ENCODE measurements around the gene IRF8.

IRF8 gene

DNA sequence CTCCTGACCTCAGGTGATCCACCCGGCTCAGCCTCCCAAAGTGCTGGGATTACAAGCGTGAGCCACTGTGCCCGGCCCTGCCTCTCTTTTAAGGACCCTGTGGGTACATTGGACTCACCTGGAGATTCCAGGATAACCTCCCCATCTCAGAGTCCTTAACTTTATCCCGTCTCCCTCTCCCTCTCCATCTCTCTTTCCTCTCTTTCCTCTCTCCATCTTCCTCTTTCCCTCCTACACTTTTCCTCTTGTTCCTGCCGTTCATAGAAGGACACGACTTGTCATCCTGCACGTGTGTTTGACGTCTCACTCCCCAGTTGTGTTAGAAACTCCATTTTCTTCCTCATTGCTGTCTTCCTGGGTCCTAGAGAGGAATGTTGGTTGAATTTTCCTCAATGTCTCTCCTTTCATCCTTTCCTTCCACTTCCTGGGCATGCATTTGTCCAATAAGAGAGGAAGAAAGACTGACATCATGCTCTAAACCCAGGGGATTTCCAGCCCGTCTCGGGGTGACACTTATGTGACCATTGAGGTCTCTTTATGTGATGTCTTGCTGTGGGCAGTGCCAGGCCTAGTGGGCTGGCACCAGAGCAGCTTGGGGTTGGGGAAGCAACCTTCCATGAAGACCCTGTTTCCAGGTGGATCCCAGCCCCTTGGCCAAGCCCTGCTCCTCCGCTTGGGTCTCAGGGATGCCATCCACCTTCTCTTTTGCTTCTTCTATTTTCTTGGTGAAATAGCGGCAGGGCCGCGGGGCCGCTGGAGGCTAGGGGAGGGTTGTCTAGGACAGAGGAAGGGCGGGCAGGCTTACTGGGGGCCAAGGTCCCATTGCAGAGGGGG lies 39.8 kb upstream of the IRF8 start:
- H3K4me3 ChIP-seq (ENCODE audit: low read length) = no peak overlapping the region

DNA sequence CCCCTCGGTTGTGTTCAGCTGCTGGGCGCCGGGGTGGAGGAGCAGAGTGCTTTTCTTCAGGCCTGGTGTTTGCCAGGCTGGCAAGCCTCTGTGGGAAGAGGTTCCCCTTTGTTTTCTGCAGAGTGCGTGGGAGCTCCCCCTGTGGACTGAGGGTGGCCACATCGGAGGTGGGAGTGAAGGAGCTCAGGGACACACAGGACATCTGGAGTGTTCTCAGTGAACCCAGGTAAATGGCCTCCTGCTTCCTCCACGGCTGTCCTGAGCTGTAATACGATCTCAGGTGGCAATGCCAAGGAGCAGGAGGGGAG lies 39.2 kb upstream of the IRF8 start:
- Histone ChIP-seq H3K4me2 (ENCODE audit: low read length) (no peak overlapping the region), H3K27me3 (ENCODE audit: control insufficient read depth, insufficient read depth, low read length) (peaks cover 3% of the 10 kb centered on the region), H3K9ac (ENCODE audit: low read depth, low read length) (no peak overlapping the region), H3K36me3 (ENCODE audit: insufficient read depth, low read length) (no peaks in the 10 kb centered on the region), H3K9me3 (replicated peaks; ENCODE audit: low read length) (no peaks in the 10 kb centered on the region), H3K4me3 (ENCODE audit: low read length) (no peak overlapping the region), H3K4me1 (ENCODE audit: control insufficient read depth, insufficient read depth, low read length) (no peaks in the 10 kb centered on the region)

More for the DNA sequence above, 39.8 kb upstream of the IRF8 start:
- Histone ChIP-seq H3K4me1 (ENCODE audit: control insufficient read depth, insufficient read depth, low read length) (no peaks in the 10 kb centered on the region), H3K4me2 (ENCODE audit: low read length) (no peak overlapping the region), H3K9me3 (replicated peaks; ENCODE audit: low read length) (no peaks in the 10 kb centered on the region), H3K36me3 (ENCODE audit: insufficient read depth, low read length) (no peaks in the 10 kb centered on the region), H3K9ac (ENCODE audit: low read depth, low read length) (no peak overlapping the region), H3K27me3 (ENCODE audit: control insufficient read depth, insufficient read depth, low read length) (peaks cover 3% of the 10 kb centered on the region)

DNA sequence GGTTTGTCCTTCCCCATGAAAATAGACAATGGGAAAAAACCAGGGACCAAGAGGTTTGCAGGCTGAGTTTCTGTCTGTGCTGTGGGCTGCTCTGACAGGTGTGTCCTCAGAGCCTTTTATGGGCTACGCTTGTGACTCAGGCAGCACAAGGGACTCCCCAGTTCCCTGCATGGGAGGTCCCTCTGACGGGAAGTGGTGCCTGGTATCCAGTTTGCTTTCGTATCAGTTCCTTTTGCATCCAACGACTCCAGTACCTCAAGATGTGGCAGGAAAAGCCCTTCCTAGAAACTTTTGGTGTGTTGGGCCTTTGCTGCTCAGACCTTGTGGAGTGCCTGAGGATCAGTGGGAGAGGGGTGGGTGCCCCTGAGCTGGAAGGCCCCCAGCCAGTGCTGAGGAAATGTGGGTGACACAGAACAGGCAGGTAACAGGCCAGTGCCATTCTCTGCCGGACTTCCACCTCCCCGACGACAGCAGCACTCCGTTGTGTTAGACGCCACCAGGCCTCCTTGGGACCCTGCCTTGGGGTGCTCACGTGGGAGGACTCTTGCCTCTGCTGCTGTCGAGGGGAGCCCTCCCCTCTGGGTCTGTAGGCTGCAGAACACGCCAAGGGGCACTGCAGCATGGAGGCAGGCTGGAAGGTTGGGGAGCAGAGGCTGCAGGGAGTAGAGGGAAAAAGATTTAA lies 38.4 kb upstream of the IRF8 start:
- no peak overlapping the region for H3K4me2 ChIP-seq (ENCODE audit: low read length)
- H3K27me3 ChIP-seq (ENCODE audit: control insufficient read depth, insufficient read depth, low read length) = peaks cover 3% of the 10 kb centered on the region
- no peaks in the 10 kb centered on the region for H3K36me3 ChIP-seq (ENCODE audit: insufficient read depth, low read length)
- H3K9me3 ChIP-seq (replicated peaks; ENCODE audit: low read length) = no peaks in the 10 kb centered on the region
- no peaks in the 10 kb centered on the region for H3K4me1 ChIP-seq (ENCODE audit: control insufficient read depth, insufficient read depth, low read length)
- H3K4me3 ChIP-seq (ENCODE audit: low read length) = no peak overlapping the region
- no peak overlapping the region for H3K9ac ChIP-seq (ENCODE audit: low read depth, low read length)

DNA sequence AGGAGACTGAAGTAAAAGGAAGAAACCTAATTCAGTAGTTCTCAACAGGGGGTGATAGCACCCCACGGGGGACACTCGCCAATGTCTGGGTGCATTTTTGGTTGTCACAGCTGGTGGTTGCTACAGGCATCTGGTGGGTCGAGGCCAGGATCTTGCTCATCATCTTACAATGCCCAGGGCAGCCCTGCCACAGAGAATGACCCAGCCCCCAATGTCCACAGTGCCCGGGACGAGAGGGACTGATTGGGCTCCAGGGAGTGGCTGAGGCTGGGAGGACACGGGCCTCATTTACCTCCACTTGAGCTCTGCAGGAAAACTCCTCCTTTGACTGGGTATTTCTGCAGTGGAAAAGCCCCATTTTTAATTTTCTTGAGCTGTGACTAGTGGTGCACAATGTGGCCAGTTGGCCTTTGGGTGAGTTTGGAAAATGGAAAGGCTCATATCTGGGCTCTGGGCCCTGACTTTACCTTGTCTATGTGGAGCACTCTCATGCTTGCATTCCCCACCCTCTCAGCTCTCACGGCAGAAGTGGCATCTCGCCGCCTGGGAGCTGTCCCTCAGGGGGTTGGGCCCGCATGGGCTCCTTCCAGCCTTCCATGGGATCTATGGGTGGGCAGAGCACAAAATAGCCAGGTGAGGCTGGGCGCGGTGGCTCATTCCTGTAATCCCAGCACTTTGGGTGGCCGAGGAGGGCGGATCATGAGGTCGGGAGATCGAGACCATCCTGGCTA lies 37.7 kb upstream of the IRF8 start:
- no peaks in the 10 kb centered on the region for H3K36me3 ChIP-seq (ENCODE audit: insufficient read depth, low read length)
- no peak overlapping the region for H3K9ac ChIP-seq (ENCODE audit: low read depth, low read length)

DNA sequence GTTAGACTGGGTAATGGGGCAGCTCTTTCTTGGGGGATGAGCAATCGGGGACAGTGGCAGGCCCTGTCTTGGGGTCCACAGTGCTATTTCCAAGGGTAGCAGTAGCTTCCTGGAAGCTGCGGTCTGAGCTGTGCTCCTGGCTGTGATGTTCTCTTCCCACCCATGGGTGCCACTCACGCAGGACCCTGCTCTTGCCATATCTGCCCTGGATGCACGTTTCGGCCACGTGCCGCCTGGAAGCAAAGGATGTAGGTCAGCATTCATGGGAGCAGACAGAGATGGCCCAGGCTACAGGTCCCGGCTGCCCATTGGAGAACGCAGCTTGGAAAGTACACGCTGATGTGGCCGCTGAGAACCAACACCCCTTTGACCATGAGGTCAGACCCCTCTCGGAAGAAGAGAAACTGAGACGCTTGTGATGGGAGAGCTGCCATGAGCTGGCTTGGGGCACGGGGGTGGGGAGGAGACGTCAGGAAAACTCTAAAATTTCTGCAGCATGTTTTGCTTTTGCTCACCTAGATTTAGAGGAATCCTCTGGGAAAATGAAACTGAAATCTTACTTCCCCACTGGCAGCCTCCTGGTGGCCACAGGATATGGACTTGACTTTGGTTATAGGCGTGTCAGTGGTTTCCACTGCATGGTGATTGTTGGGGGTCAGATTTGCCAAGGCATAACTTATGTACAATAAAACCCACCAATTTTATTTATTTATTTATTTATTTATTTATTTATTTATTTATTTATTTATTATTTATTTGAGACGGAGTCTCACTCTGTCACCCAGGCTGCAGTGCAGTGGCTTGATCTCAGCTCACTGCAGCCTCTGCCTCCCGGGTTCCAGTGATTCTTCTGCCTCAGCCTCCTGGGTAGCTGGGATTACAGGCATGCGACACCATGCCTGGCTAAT lies 36.2 kb upstream of the IRF8 start:
- H3K9me3 ChIP-seq (replicated peaks; ENCODE audit: low read length) = no peaks in the 10 kb centered on the region
- H3K36me3 ChIP-seq (ENCODE audit: insufficient read depth, low read length) = no peaks in the 10 kb centered on the region
- H3K4me3 ChIP-seq (ENCODE audit: low read length) = no peak overlapping the region
- H3K9ac ChIP-seq (ENCODE audit: low read depth, low read length) = no peak overlapping the region
- no peak overlapping the region for H3K4me2 ChIP-seq (ENCODE audit: low read length)
- peaks cover 3% of the 10 kb centered on the region for H3K27me3 ChIP-seq (ENCODE audit: control insufficient read depth, insufficient read depth, low read length)
- no peaks in the 10 kb centered on the region for H3K4me1 ChIP-seq (ENCODE audit: control insufficient read depth, insufficient read depth, low read length)

More for the DNA sequence above, 37.7 kb upstream of the IRF8 start:
- Histone ChIP-seq H3K4me3 (ENCODE audit: low read length) (no peak overlapping the region), H3K27me3 (ENCODE audit: control insufficient read depth, insufficient read depth, low read length) (peaks cover 3% of the 10 kb centered on the region), H3K4me1 (ENCODE audit: control insufficient read depth, insufficient read depth, low read length) (no peaks in the 10 kb centered on the region), H3K4me2 (ENCODE audit: low read length) (no peak overlapping the region), H3K9me3 (replicated peaks; ENCODE audit: low read length) (no peaks in the 10 kb centered on the region)

DNA sequence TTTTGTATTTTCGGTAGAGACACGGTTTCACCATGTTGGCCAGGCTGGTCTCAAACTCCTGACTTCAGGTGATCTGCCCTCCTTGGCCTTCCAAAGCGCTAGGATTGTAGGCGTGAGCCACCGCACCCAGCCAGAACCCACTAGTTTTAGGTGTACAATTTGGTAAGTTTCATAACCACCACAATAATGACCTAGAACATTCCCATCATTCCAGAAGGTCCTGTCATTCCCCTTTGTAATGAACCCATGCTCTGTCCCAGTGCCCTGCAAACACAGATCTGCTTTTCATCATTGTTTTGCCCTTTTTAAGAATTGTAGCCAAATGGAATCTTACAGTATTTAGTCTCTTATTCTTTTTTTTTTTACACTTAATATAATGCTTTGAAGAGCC lies 35.6 kb upstream of the IRF8 start:
- Histone ChIP-seq H3K4me2 (ENCODE audit: low read length) (no peak overlapping the region), H3K27me3 (ENCODE audit: control insufficient read depth, insufficient read depth, low read length) (peaks cover 3% of the 10 kb centered on the region), H3K9ac (ENCODE audit: low read depth, low read length) (no peak overlapping the region), H3K4me3 (ENCODE audit: low read length) (no peak overlapping the region), H3K4me1 (ENCODE audit: control insufficient read depth, insufficient read depth, low read length) (no peaks in the 10 kb centered on the region), H3K36me3 (ENCODE audit: insufficient read depth, low read length) (no peaks in the 10 kb centered on the region), H3K9me3 (replicated peaks; ENCODE audit: low read length) (no peaks in the 10 kb centered on the region)

DNA sequence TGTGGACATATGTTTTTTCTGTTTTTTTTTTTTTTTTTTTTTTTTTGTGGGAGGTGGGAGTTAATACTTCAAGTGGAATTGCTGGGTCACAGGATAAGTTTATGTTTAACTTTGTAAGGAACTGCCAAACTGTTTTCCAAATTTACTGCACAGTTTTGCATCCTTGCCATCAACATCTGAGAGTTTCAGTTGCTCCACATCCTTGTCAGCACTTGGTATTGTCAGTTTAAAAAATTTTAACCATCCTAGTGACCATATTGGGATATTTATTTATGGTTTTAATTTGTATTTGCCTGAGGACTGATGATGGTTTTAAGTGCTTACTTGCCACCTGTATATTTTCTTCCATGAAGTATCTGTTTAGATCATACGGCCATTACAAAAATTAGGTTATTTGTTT lies 34.0 kb upstream of the IRF8 start:
- no peak overlapping the region for H3K4me2 ChIP-seq (ENCODE audit: low read length)
- H3K27me3 ChIP-seq (ENCODE audit: control insufficient read depth, insufficient read depth, low read length) = peaks cover 9% of the 10 kb centered on the region
- no peaks in the 10 kb centered on the region for H3K36me3 ChIP-seq (ENCODE audit: insufficient read depth, low read length)
- H3K9me3 ChIP-seq (replicated peaks; ENCODE audit: low read length) = no peaks in the 10 kb centered on the region
- H3K9ac ChIP-seq (ENCODE audit: low read depth, low read length) = no peak overlapping the region
- H3K4me3 ChIP-seq (ENCODE audit: low read length) = no peak overlapping the region
- no peaks in the 10 kb centered on the region for H3K4me1 ChIP-seq (ENCODE audit: control insufficient read depth, insufficient read depth, low read length)

DNA sequence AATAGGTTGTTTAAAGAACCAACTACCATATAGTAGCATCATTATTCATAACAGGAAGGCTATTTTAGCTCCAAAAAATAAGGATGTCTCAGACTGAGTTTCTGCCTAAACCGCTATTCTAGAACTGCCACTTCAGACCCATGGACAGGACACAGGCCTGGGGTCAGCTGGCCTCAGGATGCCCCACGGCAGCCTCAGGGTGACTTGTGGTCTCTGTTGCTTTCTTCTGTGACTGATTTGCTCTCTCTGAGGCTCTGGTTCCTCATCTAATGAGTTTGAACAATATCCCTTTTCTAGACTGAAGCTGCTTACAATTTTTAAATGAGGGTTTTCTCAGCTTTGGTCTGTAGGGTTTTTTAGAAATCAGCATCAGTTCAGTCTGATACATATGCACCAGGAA lies 31.8 kb upstream of the IRF8 start:
- H3K9ac ChIP-seq (ENCODE audit: low read depth, low read length) = no peak overlapping the region
- H3K4me1 ChIP-seq (ENCODE audit: control insufficient read depth, insufficient read depth, low read length) = no peaks in the 10 kb centered on the region

DNA sequence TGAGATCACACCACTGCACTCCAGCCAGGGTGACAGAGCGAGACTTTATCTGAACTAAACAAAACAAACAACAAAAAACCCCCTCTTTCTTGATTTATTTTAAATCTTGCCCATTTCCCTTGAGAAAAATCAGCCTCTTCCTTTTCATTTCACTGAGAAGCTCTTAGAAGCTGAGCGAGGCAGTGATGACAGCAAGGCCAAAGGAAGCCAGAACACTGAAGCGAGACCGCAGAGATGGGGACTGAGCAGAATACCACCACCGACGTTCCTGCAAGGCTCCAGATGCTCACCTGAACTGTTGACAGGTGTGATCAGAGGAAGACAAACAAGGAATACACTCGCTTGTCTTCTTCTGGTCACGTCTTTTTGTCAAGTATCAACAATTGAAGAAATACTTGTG lies 30.5 kb upstream of the IRF8 start:
- Histone ChIP-seq H3K9me3 (replicated peaks; ENCODE audit: low read length) (no peaks in the 10 kb centered on the region), H3K4me2 (ENCODE audit: low read length) (no peak overlapping the region), H3K36me3 (ENCODE audit: insufficient read depth, low read length) (no peaks in the 10 kb centered on the region), H3K4me3 (ENCODE audit: low read length) (no peak overlapping the region), H3K27me3 (ENCODE audit: control insufficient read depth, insufficient read depth, low read length) (peaks cover 19% of the 10 kb centered on the region), H3K4me1 (ENCODE audit: control insufficient read depth, insufficient read depth, low read length) (no peaks in the 10 kb centered on the region), H3K9ac (ENCODE audit: low read depth, low read length) (no peak overlapping the region)

More for the DNA sequence above, 31.8 kb upstream of the IRF8 start:
- H3K9me3 ChIP-seq (replicated peaks; ENCODE audit: low read length) = no peaks in the 10 kb centered on the region
- H3K36me3 ChIP-seq (ENCODE audit: insufficient read depth, low read length) = no peaks in the 10 kb centered on the region
- H3K27me3 ChIP-seq (ENCODE audit: control insufficient read depth, insufficient read depth, low read length) = peaks cover 16% of the 10 kb centered on the region
- H3K4me3 ChIP-seq (ENCODE audit: low read length) = no peak overlapping the region
- H3K4me2 ChIP-seq (ENCODE audit: low read length) = no peak overlapping the region

DNA sequence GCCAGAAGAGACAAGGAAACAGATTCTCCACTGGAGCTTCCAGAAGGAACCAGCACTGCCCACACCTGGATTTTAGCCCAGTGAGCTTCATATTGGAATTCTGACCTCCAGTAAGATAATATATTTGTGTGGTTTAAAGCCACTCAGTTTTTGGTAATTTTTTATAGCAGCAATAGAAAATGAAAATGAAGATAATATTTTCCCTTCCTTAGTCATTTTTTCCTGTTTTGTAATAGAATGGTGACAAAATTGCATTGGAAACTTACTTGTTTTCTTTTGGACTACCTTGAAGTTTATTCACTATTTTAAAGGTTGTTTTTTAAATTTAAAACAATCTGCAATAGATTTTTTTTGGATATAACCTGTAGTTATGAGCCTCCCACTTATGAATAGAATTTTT lies 29.8 kb upstream of the IRF8 start:
- Histone ChIP-seq H3K9me3 (replicated peaks; ENCODE audit: low read length) (no peaks in the 10 kb centered on the region), H3K4me3 (ENCODE audit: low read length) (no peak overlapping the region), H3K27me3 (ENCODE audit: control insufficient read depth, insufficient read depth, low read length) (peaks cover 19% of the 10 kb centered on the region), H3K36me3 (ENCODE audit: insufficient read depth, low read length) (no peaks in the 10 kb centered on the region), H3K4me2 (ENCODE audit: low read length) (no peak overlapping the region), H3K4me1 (ENCODE audit: control insufficient read depth, insufficient read depth, low read length) (no peaks in the 10 kb centered on the region), H3K9ac (ENCODE audit: low read depth, low read length) (no peak overlapping the region)

Data from skeletal muscle satellite cell (primary cell).